GM23338 (cell line): ENCODE data around the gene MAGI1. TPM values are rescaled to one million over a fixed set of nuclear protein-coding genes. Genes with fewer than 3 reads are reported as not detected.

Experiments
- ATAC-seq: fragments of 200-7000 bp; cut with Tn5 transposase; 3 replicates; pipeline ENCODE4 v1.9.1; 2020
- DNase-seq: peaks from one replicate; pipeline ENCODE4 v3.0.0-alpha.2; 2015; ENCODE audit warnings: low spot score
- H2AFZ ChIP-seq: fragments of 200-600 bp; sonication (generic); 2 replicates; pipeline ENCODE4 v1.8.0; 2016; ENCODE audit warnings: antibody characterized with exemption, mild to moderate bottlenecking, moderate library complexity
- H3F3A ChIP-seq: fragments of 200-600 bp; sonication (generic); replicated peaks from 2 replicates; pipeline ENCODE4 v1.8.0; 2017; ENCODE audit warnings: antibody characterized with exemption, mixed run types, low read depth
- H3K27ac ChIP-seq: fragments of 200-600 bp; sonication (generic); 2 replicates; pipeline ENCODE4 v1.6.1; 2016; ENCODE audit warnings: low read depth
- H3K27me3 ChIP-seq: fragments of 200-600 bp; sonication (generic); 2 replicates; pipeline ENCODE4 v1.8.0; 2016; ENCODE audit warnings: mild to moderate bottlenecking, mixed run types, moderate library complexity; ENCODE audit not compliant: insufficient read depth
- H3K36me3 ChIP-seq: fragments of 200-600 bp; sonication (generic); 2 replicates; pipeline ENCODE4 v1.8.0; 2016; ENCODE audit warnings: mild to moderate bottlenecking; ENCODE audit not compliant: insufficient read depth
- H3K4me1 ChIP-seq: fragments of 200-600 bp; sonication (generic); 2 replicates; pipeline ENCODE4 v1.8.0; 2016; ENCODE audit warnings: mild to moderate bottlenecking, moderate library complexity; ENCODE audit not compliant: insufficient read depth
- H3K4me2 ChIP-seq: fragments of 200-600 bp; sonication (generic); 2 replicates; pipeline ENCODE4 v1.7.1; 2017; ENCODE audit warnings: mixed run types
- H3K4me3 ChIP-seq: fragments of 200-600 bp; sonication (generic); 2 replicates; pipeline ENCODE4 v1.6.1; 2016; ENCODE audit warnings: mixed run types
- H3K79me2 ChIP-seq: fragments of 200-600 bp; sonication (generic); replicated peaks from 2 replicates; pipeline ENCODE4 v1.8.0; 2017; ENCODE audit warnings: mild to moderate bottlenecking; ENCODE audit not compliant: insufficient read depth
- H3K9me2 ChIP-seq: fragments of 200-600 bp; sonication (generic); 2 replicates; pipeline ENCODE4 v1.8.0; 2017; ENCODE audit not compliant: insufficient read depth
- H4K20me1 ChIP-seq: fragments of 200-600 bp; sonication (generic); replicated peaks from 2 replicates; pipeline ENCODE4 v1.8.0; 2017; ENCODE audit warnings: mild to moderate bottlenecking; ENCODE audit not compliant: insufficient read depth
- H3K27ac Mint-ChIP-seq: 2 replicates; pipeline ENCODE4 v1.8.0; 2020; ENCODE audit warnings: inconsistent platforms, mild to moderate bottlenecking, moderate library complexity, mixed read lengths
- H3K27me3 Mint-ChIP-seq: 3 replicates; pipeline ENCODE4 v1.8.0; 2022; ENCODE audit warnings: low read depth, mild to moderate bottlenecking, moderate library complexity, mixed read lengths, inconsistent platforms; ENCODE audit not compliant: insufficient read depth, poor library complexity
- H3K36me3 Mint-ChIP-seq: 3 replicates; pipeline ENCODE4 v1.8.0; 2021; ENCODE audit warnings: low read depth, mild to moderate bottlenecking, inconsistent platforms, moderate library complexity, mixed read lengths
- H3K4me1 Mint-ChIP-seq: 3 replicates; pipeline ENCODE4 v1.8.0; 2020; ENCODE audit warnings: mild to moderate bottlenecking, inconsistent platforms, mixed read lengths
- H3K4me3 Mint-ChIP-seq: 3 replicates; pipeline ENCODE4 v1.8.0; 2021; ENCODE audit warnings: moderate library complexity, mild to moderate bottlenecking, inconsistent platforms, mixed read lengths
- H3K9me3 Mint-ChIP-seq: 3 replicates; pipeline ENCODE4 v1.8.0; 2020; ENCODE audit warnings: moderate library complexity, mild to moderate bottlenecking, inconsistent platforms, mixed read lengths
- CREB1 ChIP-seq: fragments of 250-450 bp; sonication (Bioruptor Pico); IDR thresholded peaks from 2 replicates; pipeline ENCODE4 v1.5.0; 2020; ENCODE audit warnings: low read depth, mild to moderate bottlenecking, moderate library complexity
- EZH2 ChIP-seq: fragments of 200-600 bp; sonication (generic); IDR thresholded peaks from one replicate; pipeline ENCODE4 v1.8.0; 2017; ENCODE audit warnings: antibody characterized with exemption, mild to moderate bottlenecking, low read depth; ENCODE audit not compliant: unreplicated experiment
- JUNB ChIP-seq: IDR thresholded peaks from one replicate; pipeline ENCODE4 v1.6.1; 2016; ENCODE audit warnings: antibody characterized with exemption; ENCODE audit not compliant: unreplicated experiment
- POLR2AphosphoS5 ChIP-seq: IDR thresholded peaks from 2 replicates; pipeline ENCODE4 v1.6.1; 2016; ENCODE audit warnings: antibody characterized with exemption, low read depth
- STAT1 ChIP-seq: IDR thresholded peaks from one replicate; pipeline ENCODE4 v1.6.1; 2016; ENCODE audit warnings: antibody characterized with exemption; ENCODE audit not compliant: unreplicated experiment
- ZNF114 ChIP-seq: fragments of 250-450 bp; sonication (Bioruptor Pico); IDR thresholded peaks from 2 replicates; pipeline ENCODE4 v1.5.0; 2020; ENCODE audit warnings: mild to moderate bottlenecking, moderate library complexity
- ZNF331 ChIP-seq: fragments of 250-450 bp; sonication (Bioruptor Pico); IDR thresholded peaks from 2 replicates; pipeline ENCODE4 v1.5.0; 2020; ENCODE audit warnings: low read depth, mild to moderate bottlenecking, moderate library complexity
- polyA plus RNA-seq: library from polyadenylated mRNA; unstranded; fragments of >200 nt; fragmentation: Nextera tagmentation; extraction: Ambion mirVana; gene quantifications from 2 replicates; pipeline ENCODE4 v1.2.1, GENCODE V29; 2016
- total RNA-seq: library from RNA; depleted of rRNA; stranded (reverse); fragments of >200 nt; shearing (Covaris generic); gene quantifications from 2 replicates; pipeline ENCODE4 v1.2.3, GENCODE V29; 2014
- TF ChIP-seq, protein P1 (sequence below), 2 experiments: fragments of 200-600 bp in 1 of 2; sonication (generic) in 1 of 2; conservative IDR thresholded peaks; 2 replicates each; pipeline versions ENCODE4 v1.5.1 to v1.6.1; 2016 to 2017; ENCODE audit warnings: antibody characterized with exemption in 2 of 2, low read depth in 2 of 2, mild to moderate bottlenecking in 2 of 2, moderate library complexity in 1 of 2
- TF ChIP-seq, protein P2 (sequence below): IDR thresholded peaks from 2 replicates; pipeline ENCODE4 v1.6.1; 2016; ENCODE audit warnings: antibody characterized with exemption
- TF ChIP-seq, protein P3 (sequence below): IDR thresholded peaks from one replicate; pipeline ENCODE4 v1.6.1; 2018; ENCODE audit warnings: antibody characterized with exemption; ENCODE audit not compliant: unreplicated experiment

Gene MAGI1
- total and polyA plus RNA-seq, 2 experiments from 2014 or later: 27.4 to 71.2 TPM

DNA sequence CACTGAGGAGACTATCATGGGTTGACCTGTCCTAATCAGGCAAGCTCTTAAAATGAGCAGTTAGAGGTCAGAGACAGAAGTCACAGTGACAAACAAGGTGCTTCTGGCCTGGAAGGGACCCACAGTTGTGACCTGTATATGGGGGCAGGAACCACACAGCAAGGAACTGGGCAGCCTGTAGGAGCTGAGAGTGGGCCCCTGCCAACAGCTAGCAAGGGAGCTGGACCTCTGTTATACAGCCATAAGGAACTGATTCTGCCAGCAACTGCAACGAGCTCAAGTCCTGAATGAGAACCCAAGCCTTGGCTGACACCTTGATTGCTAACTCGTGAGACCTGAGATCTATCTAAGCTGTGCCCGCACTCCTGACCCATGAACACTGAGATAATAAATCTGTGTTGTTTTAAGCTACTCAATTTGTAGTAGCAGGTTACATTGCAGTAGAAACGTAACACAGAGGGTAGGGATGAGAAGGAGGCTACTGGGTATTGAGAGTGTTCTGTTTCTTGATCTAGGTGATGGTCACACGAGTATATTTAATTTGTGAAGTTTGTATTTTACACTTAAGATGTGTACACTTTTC lies 44.5 kb upstream of the MAGI1 start (continued):
- TF ChIP-seq, protein P1, sequence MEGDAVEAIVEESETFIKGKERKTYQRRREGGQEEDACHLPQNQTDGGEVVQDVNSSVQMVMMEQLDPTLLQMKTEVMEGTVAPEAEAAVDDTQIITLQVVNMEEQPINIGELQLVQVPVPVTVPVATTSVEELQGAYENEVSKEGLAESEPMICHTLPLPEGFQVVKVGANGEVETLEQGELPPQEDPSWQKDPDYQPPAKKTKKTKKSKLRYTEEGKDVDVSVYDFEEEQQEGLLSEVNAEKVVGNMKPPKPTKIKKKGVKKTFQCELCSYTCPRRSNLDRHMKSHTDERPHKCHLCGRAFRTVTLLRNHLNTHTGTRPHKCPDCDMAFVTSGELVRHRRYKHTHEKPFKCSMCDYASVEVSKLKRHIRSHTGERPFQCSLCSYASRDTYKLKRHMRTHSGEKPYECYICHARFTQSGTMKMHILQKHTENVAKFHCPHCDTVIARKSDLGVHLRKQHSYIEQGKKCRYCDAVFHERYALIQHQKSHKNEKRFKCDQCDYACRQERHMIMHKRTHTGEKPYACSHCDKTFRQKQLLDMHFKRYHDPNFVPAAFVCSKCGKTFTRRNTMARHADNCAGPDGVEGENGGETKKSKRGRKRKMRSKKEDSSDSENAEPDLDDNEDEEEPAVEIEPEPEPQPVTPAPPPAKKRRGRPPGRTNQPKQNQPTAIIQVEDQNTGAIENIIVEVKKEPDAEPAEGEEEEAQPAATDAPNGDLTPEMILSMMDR (conservative IDR thresholded peaks at IDR 0.05; ENCODE audit: low read depth in 2 of 2): no peak
- TF ChIP-seq EZH2 (no peak), POLR2AphosphoS5 (no peak)

DNA sequence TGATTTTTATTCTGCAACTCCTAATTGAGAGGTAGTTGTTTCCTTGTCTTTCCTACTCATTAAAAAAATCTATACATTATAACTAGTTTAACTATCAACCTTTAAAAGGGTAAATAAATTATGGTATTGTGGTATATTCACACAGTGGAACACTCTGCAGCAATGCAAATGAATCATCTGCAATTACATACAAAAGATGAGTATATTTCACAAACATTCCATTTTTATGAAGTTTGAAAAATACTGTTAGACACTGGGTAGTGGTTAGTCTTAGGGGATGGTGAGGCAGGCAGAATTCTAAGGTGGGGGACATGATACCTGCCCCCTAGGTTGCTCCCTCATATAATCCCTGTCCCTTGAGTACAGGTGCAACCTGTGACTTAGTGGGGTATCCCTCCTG lies 44.0 kb upstream of the MAGI1 start:
- Histone ChIP-seq H3K4me1 (no peaks in the 10 kb centered on the region), H3K4me2 (no peak overlapping the region), H3K27me3 (no peaks in the 10 kb centered on the region), H3K9me2 (no peaks in the 10 kb centered on the region; the same call in 1 of the 2 replicates), H3K27ac (no peak overlapping the region), H3K79me2 (no peaks in the 10 kb centered on the region), H3F3A (no peaks in the 10 kb centered on the region), H3K36me3 (no peaks in the 10 kb centered on the region), H4K20me1 (no peaks in the 10 kb centered on the region), H2AFZ (no peak overlapping the region), H3K4me3 (no peak overlapping the region)
- Mint-ChIP-seq H3K36me3 (no peaks in the 10 kb centered on the region), H3K4me1 (peaks cover 11% of the 10 kb centered on the region), H3K27ac (no peak overlapping the region), H3K27me3 (peaks cover 6% of the 10 kb centered on the region), H3K4me3 (no peak overlapping the region), H3K9me3 (no peaks in the 10 kb centered on the region)
- TF ChIP-seq JUNB: no peak
- TF ChIP-seq ZNF114 (CRISPR knock-in tag): no peak
- TF ChIP-seq, protein P2, sequence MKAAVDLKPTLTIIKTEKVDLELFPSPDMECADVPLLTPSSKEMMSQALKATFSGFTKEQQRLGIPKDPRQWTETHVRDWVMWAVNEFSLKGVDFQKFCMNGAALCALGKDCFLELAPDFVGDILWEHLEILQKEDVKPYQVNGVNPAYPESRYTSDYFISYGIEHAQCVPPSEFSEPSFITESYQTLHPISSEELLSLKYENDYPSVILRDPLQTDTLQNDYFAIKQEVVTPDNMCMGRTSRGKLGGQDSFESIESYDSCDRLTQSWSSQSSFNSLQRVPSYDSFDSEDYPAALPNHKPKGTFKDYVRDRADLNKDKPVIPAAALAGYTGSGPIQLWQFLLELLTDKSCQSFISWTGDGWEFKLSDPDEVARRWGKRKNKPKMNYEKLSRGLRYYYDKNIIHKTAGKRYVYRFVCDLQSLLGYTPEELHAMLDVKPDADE: no peak
- TF ChIP-seq, protein P3, sequence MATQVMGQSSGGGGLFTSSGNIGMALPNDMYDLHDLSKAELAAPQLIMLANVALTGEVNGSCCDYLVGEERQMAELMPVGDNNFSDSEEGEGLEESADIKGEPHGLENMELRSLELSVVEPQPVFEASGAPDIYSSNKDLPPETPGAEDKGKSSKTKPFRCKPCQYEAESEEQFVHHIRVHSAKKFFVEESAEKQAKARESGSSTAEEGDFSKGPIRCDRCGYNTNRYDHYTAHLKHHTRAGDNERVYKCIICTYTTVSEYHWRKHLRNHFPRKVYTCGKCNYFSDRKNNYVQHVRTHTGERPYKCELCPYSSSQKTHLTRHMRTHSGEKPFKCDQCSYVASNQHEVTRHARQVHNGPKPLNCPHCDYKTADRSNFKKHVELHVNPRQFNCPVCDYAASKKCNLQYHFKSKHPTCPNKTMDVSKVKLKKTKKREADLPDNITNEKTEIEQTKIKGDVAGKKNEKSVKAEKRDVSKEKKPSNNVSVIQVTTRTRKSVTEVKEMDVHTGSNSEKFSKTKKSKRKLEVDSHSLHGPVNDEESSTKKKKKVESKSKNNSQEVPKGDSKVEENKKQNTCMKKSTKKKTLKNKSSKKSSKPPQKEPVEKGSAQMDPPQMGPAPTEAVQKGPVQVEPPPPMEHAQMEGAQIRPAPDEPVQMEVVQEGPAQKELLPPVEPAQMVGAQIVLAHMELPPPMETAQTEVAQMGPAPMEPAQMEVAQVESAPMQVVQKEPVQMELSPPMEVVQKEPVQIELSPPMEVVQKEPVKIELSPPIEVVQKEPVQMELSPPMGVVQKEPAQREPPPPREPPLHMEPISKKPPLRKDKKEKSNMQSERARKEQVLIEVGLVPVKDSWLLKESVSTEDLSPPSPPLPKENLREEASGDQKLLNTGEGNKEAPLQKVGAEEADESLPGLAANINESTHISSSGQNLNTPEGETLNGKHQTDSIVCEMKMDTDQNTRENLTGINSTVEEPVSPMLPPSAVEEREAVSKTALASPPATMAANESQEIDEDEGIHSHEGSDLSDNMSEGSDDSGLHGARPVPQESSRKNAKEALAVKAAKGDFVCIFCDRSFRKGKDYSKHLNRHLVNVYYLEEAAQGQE: no peak
- TF ChIP-seq STAT1: no peak
- TF ChIP-seq CREB1 (CRISPR knock-in tag): no peak
- TF ChIP-seq ZNF331 (CRISPR knock-in tag): no peak
- no peak for TF ChIP-seq POLR2AphosphoS5
- no peak for ATAC-seq
- no peak for DNase-seq
